Stimulated activated naive CD8-positive, alpha-beta T cell treated with anti-CD3 and anti-CD28 coated beads, Interleukin-15, Interleukin-2, amounts not matched to agents 100 ng/mL and 50 ng/mL, for 24 hours (primary cell): Measurements from ENCODE around the gene MEOX1.

Experiments
- H3K27ac Mint-ChIP-seq: one replicate; pipeline ENCODE4 v1.8.0; 2021; ENCODE audit warnings: mild to moderate bottlenecking, mixed read lengths
- H3K27me3 Mint-ChIP-seq: one replicate; pipeline ENCODE4 v1.8.0; 2021; ENCODE audit warnings: mixed read lengths
- H3K36me3 Mint-ChIP-seq: one replicate; pipeline ENCODE4 v1.8.0; 2021; ENCODE audit warnings: low read depth, mixed read lengths
- H3K4me1 Mint-ChIP-seq: one replicate; pipeline ENCODE4 v1.8.0; 2021; ENCODE audit warnings: low read depth, mixed read lengths
- H3K4me3 Mint-ChIP-seq: one replicate; pipeline ENCODE4 v1.8.0; 2021; ENCODE audit warnings: mild to moderate bottlenecking, mixed read lengths
- H3K9me3 Mint-ChIP-seq: one replicate; pipeline ENCODE4 v1.8.0; 2021; ENCODE audit warnings: mixed read lengths

The MEOX1 gene

DNA sequence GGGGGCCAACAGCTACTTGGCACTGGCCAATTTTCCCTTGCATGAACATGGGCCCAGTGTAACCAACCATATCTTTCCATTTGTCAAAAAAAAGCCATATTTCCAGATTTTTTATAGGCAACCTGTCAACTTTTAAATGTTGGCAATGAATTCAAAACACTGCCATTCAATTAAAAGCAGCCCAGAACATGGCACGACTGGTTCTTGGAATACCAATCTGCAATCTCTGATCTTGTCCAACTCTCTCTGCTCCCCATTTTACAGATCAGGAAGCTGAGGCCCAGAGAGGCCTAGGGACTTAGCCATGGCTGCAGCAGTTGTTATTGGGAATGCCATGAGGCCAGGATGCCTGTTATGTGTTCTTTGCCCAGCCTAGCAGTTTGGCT, 8.9 kb upstream of the MEOX1 start:
- Mint-ChIP-seq H3K36me3 (no peaks in the 10 kb centered on the region), H3K4me1 (peaks cover 3% of the 10 kb centered on the region), H3K27ac (no peak overlapping the region), H3K9me3 (no peaks in the 10 kb centered on the region), H3K27me3 (no peaks in the 10 kb centered on the region), H3K4me3 (no peak overlapping the region)

DNA sequence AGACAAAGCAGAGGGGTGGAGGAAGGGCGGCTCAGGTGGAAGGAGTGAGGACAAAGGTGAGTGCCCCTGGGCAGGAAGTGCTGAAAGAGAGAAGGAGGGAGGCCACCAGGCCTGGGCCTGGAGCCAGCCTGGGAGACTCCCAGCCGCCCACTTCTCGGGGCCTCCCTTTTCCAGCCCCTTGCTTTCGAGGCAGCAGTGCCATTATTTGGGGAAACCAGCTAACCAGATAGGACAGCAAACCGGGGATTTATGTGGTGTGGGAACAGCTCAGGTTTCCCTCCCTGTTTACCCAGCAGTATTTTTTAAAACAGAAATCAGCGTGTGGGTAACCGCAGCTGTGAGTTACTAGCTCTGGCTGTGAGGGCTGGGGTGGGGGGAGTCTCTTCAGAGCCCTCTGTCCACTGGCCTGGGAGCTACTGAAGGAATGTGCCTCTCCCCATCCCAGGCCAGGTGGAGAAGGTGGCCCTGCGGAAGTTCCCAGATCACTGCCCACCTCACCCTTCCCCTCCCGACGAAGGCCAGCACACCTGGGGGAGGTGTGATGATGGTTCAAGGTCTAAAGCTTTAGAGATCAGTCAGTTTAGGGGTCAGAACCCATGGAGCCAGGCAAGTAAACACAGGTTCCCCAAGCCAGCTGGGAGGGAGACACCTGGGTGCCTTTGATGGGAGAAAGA, 8.4 kb upstream of the MEOX1 start:
- Mint-ChIP-seq H3K9me3 (no peaks in the 10 kb centered on the region), H3K4me1 (peaks cover 3% of the 10 kb centered on the region), H3K36me3 (no peaks in the 10 kb centered on the region), H3K27ac (no peak overlapping the region), H3K4me3 (no peak overlapping the region), H3K27me3 (no peaks in the 10 kb centered on the region)

DNA sequence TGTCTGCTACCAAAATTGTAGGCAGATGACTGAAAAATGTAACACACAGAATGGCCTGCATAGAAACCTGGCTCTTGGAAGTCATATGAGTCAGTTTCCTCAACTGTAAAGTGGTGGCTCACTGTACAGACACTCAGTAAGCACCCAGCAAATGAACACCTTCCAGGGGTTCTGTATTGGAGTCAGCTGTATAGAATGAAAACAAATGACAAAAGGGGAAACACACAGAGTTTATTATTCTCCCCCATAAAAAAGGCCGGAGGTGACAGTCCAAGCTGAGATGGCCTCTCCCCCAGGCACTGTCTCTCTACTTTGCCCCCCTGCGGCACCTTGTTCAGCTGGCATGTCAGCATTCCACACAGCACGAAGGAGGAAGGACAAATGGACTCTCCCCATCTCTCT, 6.2 kb upstream of the MEOX1 start:
- no peak overlapping the region for H3K27ac Mint-ChIP-seq
- H3K4me3 Mint-ChIP-seq: no peak overlapping the region
- no peaks in the 10 kb centered on the region for H3K9me3 Mint-ChIP-seq

DNA sequence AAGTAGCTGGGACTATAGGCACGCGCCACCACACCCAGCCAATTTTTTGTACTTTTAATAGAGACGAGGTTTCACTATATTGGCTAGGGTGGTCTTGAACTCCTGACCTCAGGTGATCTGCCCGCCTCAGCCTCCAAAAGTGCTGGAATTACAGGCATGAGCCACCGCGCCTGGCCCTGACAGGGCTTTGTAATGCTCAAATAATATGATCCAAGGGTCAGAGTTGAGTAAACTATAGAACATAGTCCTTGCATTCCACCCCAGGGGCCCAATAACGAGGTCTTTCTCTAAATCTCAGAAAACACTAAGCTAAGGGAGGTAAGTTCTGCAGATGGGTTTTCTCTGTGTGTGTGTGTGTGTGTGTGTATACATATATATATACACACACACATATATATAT, 5.8 kb upstream of the MEOX1 start:
- H3K4me1 Mint-ChIP-seq: peaks cover 4% of the 10 kb centered on the region
- H3K27me3 Mint-ChIP-seq: no peaks in the 10 kb centered on the region
- H3K9me3 Mint-ChIP-seq: no peaks in the 10 kb centered on the region
- no peak overlapping the region for H3K27ac Mint-ChIP-seq
- H3K36me3 Mint-ChIP-seq: no peaks in the 10 kb centered on the region
- no peak overlapping the region for H3K4me3 Mint-ChIP-seq

More for the DNA sequence above, 6.2 kb upstream of the MEOX1 start:
- no peaks in the 10 kb centered on the region for H3K27me3 Mint-ChIP-seq
- H3K4me1 Mint-ChIP-seq: no peaks in the 10 kb centered on the region
- H3K36me3 Mint-ChIP-seq: no peaks in the 10 kb centered on the region

DNA sequence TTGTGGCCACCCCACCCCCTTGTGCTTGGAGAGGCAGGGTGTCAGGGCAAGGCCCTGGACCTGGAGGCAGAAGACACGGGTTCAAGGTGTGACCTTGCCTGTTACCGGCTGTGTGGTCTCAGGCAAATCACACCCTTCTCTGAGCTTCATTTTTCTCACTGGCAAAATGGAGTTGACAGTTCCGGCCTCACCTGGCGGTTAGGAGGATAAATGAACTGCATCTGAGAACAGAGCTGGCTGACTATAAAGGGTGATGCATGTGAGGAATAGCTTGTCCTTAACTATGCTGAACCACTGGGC, 4.2 kb upstream of the MEOX1 start:
- H3K27ac Mint-ChIP-seq: no peak overlapping the region
- no peak overlapping the region for H3K4me3 Mint-ChIP-seq
- peaks cover under 1% of the 10 kb centered on the region for H3K27me3 Mint-ChIP-seq
- no peaks in the 10 kb centered on the region for H3K36me3 Mint-ChIP-seq
- no peaks in the 10 kb centered on the region for H3K9me3 Mint-ChIP-seq
- H3K4me1 Mint-ChIP-seq: peaks cover 20% of the 10 kb centered on the region

DNA sequence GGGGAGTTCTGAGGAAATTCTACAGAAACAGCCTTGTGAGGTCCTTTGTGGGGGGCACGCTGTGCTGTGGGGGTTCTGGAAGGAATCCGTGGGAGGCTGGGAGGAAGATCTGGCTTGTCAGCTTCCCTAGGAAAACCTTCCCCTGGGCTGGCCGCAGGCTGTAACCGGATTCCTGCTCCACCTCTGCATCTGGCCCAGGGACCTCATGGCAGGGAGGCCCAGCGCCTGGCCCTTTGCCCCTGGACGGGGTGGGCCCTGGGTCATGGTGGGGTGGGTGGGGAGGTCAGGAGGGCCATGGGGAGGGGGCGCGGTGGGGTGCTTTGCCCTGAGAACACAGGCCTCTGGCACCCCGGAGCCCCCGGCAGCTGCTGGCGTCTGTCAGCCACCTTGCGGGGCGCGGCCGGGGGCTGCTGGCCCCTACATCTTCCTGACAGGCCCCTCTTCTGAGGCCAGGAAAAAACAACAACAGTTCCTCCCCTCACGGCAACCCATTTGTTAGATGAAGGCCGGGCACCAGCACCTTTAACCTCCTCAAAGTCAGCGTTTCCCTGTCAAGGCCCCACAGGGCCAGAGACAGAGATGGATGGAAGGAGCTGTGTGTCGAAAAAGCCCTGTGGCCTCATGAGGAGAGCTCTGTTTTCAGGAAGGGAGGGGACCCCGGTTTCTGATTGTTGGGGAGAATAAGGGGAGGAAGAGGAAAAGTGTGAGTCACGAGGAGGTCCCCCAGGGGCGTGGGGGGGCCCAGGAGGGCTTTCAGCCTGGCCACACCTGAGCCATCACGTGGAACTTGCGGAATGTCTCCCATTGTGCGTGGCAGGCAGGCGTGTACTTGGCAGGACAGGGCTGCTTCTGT, 3.6 kb upstream of the MEOX1 start:
- H3K27me3 Mint-ChIP-seq: peaks cover 6% of the 10 kb centered on the region
- H3K4me3 Mint-ChIP-seq: no peak overlapping the region
- H3K4me1 Mint-ChIP-seq: peaks cover 26% of the 10 kb centered on the region
- no peak overlapping the region for H3K27ac Mint-ChIP-seq
- no peaks in the 10 kb centered on the region for H3K36me3 Mint-ChIP-seq
- no peaks in the 10 kb centered on the region for H3K9me3 Mint-ChIP-seq

DNA sequence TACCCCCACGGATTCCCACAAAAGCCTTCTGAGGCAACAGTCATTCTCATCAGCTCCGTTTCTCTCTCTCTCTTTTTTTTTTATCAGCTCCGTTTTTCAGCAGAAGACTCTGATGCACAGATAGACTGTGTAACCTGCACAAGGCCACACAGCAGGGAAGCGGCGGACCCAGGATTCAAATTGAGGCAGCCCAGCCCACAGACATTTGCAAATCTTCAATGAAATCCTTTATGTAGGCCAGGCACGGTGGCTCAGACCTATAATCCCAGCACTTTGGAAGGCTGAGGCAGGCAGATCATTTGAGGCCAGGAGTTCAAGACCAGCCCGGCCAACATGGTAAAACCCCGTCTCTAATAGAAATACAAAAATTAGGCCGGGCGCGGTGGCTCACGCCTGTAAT, 2.4 kb upstream of the MEOX1 start:
- Mint-ChIP-seq H3K36me3 (no peaks in the 10 kb centered on the region), H3K4me1 (peaks cover 26% of the 10 kb centered on the region), H3K9me3 (no peaks in the 10 kb centered on the region), H3K27me3 (peaks cover 7% of the 10 kb centered on the region), H3K4me3 (no peak overlapping the region), H3K27ac (no peak overlapping the region)

- H3K36me3 Mint-ChIP-seq: no peaks in the 10 kb centered on the region
- no peaks in the 10 kb centered on the region for H3K9me3 Mint-ChIP-seq
- no peak overlapping the region for H3K4me3 Mint-ChIP-seq
- no peak overlapping the region for H3K27ac Mint-ChIP-seq
- peaks cover 26% of the 10 kb centered on the region for H3K4me1 Mint-ChIP-seq
- H3K27me3 Mint-ChIP-seq: peaks cover 7% of the 10 kb centered on the region
Observed at GRCh38 chr17:43663383-43663782, 1.7 kb upstream of the MEOX1 start.

- Mint-ChIP-seq H3K36me3 (no peaks in the 10 kb centered on the region), H3K27ac (peak overlapping the region; percentile 16), H3K4me1 (peaks cover 26% of the 10 kb centered on the region), H3K9me3 (no peaks in the 10 kb centered on the region), H3K4me3 (no peak overlapping the region), H3K27me3 (peaks cover 7% of the 10 kb centered on the region)
Observed at GRCh38 chr17:43662413-43663141, 855 bp upstream of the MEOX1 start.

- no peaks in the 10 kb centered on the region for H3K36me3 Mint-ChIP-seq
- peak overlapping the region; percentile 32 for H3K4me3 Mint-ChIP-seq
- H3K4me1 Mint-ChIP-seq: peaks cover 33% of the 10 kb centered on the region
- H3K27ac Mint-ChIP-seq: no peak overlapping the region
- peaks cover 8% of the 10 kb centered on the region for H3K27me3 Mint-ChIP-seq
- no peaks in the 10 kb centered on the region for H3K9me3 Mint-ChIP-seq
Observed at GRCh38 chr17:43660816-43661493, 767 bp downstream of the MEOX1 start.

DNA sequence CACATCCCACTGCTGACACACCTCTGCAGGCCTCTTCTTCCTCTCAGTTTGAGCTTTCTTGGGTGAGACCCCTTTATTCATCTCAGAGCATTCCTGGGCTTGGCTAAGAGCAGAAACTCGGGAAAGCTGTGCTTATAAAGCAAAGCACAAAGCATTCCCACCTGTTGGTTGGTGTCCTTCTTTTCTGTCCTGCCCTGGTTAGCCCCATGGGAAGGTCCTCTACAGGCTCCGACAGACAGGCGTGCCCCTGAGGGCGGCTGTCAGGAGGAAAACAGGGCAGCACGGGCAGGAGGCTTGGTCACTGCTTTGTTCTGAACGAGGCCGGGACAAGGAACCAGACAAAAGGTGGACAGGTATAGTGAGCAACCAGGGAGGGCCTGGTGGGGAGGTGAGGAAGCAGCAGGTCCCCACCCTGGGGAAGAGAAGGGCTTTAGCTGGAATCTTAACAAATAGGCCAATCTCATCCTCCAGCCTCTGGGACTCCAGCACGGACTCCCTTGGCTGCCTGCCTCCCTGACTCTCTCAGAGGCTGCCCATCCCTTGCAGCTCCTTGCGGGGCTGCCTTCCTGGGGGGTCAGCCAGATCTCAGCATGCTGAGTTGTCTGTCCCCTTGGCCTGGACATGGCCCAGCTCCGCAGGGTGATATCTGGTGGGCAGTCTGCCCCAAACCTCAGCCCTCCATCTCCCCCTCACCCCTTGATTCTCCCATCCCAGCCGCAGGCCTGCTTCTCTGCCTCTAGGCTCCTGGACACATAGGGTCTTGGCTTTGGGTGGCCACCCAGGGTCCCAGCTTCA, 1.7 kb downstream of the MEOX1 start:
- peaks cover 12% of the 10 kb centered on the region for H3K27me3 Mint-ChIP-seq
- no peak overlapping the region for H3K27ac Mint-ChIP-seq
- no peaks in the 10 kb centered on the region for H3K36me3 Mint-ChIP-seq
- H3K9me3 Mint-ChIP-seq: no peaks in the 10 kb centered on the region
- H3K4me1 Mint-ChIP-seq: peaks cover 37% of the 10 kb centered on the region
- H3K4me3 Mint-ChIP-seq: no peak overlapping the region

GRCh38 chr17:43658900-43659299, 2.8 kb downstream of the MEOX1 start:
- Mint-ChIP-seq H3K36me3 (no peaks in the 10 kb centered on the region), H3K9me3 (no peaks in the 10 kb centered on the region), H3K27me3 (peaks cover 12% of the 10 kb centered on the region), H3K4me1 (peaks cover 37% of the 10 kb centered on the region), H3K27ac (no peak overlapping the region), H3K4me3 (no peak overlapping the region)

DNA sequence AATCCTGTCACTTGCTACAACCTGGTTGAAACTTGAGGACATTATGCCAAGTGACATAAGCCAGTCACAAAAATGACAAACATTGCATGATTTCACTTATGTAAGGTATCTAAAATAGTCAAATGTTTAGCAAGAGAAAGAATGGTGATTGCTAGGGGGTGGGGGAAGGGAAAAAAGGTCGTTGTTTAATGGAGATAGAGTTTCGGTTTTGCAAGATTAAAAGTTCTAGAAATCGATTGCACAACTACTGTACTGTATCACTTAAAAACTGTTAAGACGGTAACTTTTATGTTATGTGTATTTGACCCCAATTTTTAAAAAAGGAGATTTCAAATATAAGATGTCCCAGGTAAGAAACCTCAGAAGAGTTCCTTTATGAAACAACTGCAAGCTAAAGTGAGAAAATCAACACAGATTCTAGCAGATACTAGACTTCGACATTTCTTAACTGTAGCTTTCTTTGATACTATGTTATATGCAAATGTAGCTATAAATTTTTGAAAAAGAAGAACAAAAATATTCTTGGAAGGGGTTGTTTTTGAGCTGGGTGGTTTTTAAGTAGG, 5.9 kb downstream of the MEOX1 start:
- Mint-ChIP-seq H3K9me3 (no peaks in the 10 kb centered on the region), H3K27me3 (peaks cover 10% of the 10 kb centered on the region), H3K4me3 (no peak overlapping the region), H3K4me1 (peaks cover 15% of the 10 kb centered on the region), H3K36me3 (no peaks in the 10 kb centered on the region), H3K27ac (no peak overlapping the region)

GRCh38 chr17:43652124-43652480, 9.6 kb downstream of the MEOX1 start:
- Mint-ChIP-seq H3K4me3 (no peak overlapping the region), H3K36me3 (no peaks in the 10 kb centered on the region), H3K27me3 (peaks cover 18% of the 10 kb centered on the region), H3K9me3 (no peaks in the 10 kb centered on the region), H3K4me1 (peaks cover 11% of the 10 kb centered on the region), H3K27ac (no peak overlapping the region)
